ENCODE results near the gene VAMP1. TPM values are rescaled to one million over a fixed set of nuclear protein-coding genes. Genes with fewer than 3 reads are reported as not detected.

The VAMP1 gene
- total and polyA plus RNA-seq, 2 of the 13 experiments (the other 11 are each of a cell fraction or from before 2014, with no cell fraction given): 2.5 to 7.4 TPM

DNA sequence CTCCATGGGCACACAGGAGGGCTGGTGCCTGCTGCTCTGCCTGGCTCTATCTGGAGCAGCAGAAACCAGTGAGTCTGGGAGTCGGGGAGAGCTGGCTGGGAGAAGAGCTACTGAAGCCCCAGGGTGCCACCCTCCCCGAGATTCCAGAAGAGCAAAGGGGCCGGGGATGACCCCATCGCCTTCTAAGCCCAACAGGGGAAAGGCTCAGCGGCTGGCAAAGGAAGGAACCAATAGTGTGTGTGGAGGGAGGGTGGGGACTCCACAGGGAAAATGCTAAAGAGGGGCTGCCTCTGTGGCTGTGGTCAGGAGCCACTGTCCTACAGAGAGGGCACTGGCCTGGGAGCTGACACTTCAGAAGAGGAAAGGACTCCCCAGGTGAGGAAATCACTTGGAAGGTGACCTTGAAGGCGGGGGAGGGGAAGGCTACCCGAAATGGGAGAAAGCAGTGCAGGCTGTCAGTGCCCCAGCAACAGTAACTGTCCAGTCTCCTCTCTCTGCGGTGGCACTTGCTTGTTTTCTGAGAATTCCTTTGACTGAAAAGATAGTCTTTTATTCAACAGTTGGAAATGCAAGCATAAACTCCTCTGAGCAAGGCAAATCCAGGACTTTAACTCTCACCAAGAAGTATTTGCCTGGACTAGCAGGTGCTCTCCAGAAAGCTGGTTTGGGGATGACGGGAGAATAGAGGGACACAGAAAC is 18.1 kb downstream of the VAMP1 start (continued):
- TF ChIP-seq ZNF124 (CRISPR knock-in tag; IDR thresholded peaks at IDR 0.05): no peak
- TF ChIP-seq, protein P1, sequence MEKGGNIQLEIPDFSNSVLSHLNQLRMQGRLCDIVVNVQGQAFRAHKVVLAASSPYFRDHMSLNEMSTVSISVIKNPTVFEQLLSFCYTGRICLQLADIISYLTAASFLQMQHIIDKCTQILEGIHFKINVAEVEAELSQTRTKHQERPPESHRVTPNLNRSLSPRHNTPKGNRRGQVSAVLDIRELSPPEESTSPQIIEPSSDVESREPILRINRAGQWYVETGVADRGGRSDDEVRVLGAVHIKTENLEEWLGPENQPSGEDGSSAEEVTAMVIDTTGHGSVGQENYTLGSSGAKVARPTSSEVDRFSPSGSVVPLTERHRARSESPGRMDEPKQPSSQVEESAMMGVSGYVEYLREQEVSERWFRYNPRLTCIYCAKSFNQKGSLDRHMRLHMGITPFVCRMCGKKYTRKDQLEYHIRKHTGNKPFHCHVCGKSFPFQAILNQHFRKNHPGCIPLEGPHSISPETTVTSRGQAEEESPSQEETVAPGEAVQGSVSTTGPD (CRISPR knock-in tag; IDR thresholded peaks at IDR 0.05): no peak
- TF ChIP-seq ZNF850 (CRISPR knock-in tag; conservative IDR thresholded peaks at IDR 0.05): no peak
- TF ChIP-seq, protein P2, sequence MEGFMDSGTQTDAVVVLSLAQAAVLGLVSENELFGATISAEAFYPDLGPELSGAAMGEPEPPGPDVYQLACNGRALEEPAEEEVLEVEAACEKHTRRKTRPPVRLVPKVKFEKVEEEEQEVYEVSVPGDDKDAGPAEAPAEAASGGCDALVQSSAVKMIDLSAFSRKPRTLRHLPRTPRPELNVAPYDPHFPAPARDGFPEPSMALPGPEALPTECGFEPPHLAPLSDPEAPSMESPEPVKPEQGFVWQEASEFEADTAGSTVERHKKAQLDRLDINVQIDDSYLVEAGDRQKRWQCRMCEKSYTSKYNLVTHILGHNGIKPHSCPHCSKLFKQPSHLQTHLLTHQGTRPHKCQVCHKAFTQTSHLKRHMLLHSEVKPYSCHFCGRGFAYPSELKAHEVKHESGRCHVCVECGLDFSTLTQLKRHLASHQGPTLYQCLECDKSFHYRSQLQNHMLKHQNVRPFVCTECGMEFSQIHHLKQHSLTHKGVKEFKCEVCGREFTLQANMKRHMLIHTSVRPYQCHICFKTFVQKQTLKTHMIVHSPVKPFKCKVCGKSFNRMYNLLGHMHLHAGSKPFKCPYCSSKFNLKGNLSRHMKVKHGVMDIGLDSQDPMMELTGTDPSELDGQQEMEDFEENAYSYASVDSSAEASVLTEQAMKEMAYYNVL (CRISPR knock-in tag; IDR thresholded peaks at IDR 0.05; ENCODE audit: borderline replicate concordance): peak; percentile 49; the same call in 1 of the 2 replicates
- TF ChIP-seq THAP7 (CRISPR knock-in tag; IDR thresholded peaks at IDR 0.05): no peak
- TF ChIP-seq ZNF335 (CRISPR knock-in tag; IDR thresholded peaks at IDR 0.05): no peak
- TF ChIP-seq, protein P3, sequence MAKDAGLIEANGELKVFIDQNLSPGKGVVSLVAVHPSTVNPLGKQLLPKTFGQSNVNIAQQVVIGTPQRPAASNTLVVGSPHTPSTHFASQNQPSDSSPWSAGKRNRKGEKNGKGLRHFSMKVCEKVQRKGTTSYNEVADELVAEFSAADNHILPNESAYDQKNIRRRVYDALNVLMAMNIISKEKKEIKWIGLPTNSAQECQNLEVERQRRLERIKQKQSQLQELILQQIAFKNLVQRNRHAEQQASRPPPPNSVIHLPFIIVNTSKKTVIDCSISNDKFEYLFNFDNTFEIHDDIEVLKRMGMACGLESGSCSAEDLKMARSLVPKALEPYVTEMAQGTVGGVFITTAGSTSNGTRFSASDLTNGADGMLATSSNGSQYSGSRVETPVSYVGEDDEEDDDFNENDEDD (CRISPR knock-in tag; IDR thresholded peaks at IDR 0.05; ENCODE audit: borderline replicate concordance): no peak
- TF ChIP-seq GFI1 (CRISPR knock-in tag; IDR thresholded peaks at IDR 0.05; ENCODE audit: borderline replicate concordance): no peak
- TF ChIP-seq ZNF589 (CRISPR knock-in tag; conservative IDR thresholded peaks at IDR 0.05): no peak
- TF ChIP-seq KDM5B (CRISPR knock-in tag; IDR thresholded peaks at IDR 0.05; ENCODE audit: borderline replicate concordance): 0 out of 2 replicates have a peak, but pooled peaks have one; percentile 12
- TF ChIP-seq ZNF20 (CRISPR knock-in tag; IDR thresholded peaks at IDR 0.05): no peak
- no peak for TF ChIP-seq ZBTB21 (CRISPR knock-in tag; IDR thresholded peaks at IDR 0.05)
- TF ChIP-seq ZNF549 (CRISPR knock-in tag; IDR thresholded peaks at IDR 0.05): no peak
- no peak for TF ChIP-seq REPIN1 (CRISPR knock-in tag; IDR thresholded peaks at IDR 0.05; ENCODE audit: borderline replicate concordance, low read depth)
- no peak for TF ChIP-seq ZNF747 (CRISPR knock-in tag; IDR thresholded peaks at IDR 0.05; ENCODE audit: borderline replicate concordance)
- no peak for TF ChIP-seq ZNF326 (CRISPR knock-in tag; IDR thresholded peaks at IDR 0.05; ENCODE audit: borderline replicate concordance)
- 0 out of 2 replicates have a peak, but pooled peaks have one; percentile 54 for TF ChIP-seq SNAI1 (CRISPR knock-in tag; IDR thresholded peaks at IDR 0.05; ENCODE audit: borderline replicate concordance)
- no peak for TF ChIP-seq THYN1 (CRISPR knock-in tag; IDR thresholded peaks at IDR 0.05; ENCODE audit: borderline replicate concordance, low read depth)
- TF ChIP-seq DMAP1 (CRISPR knock-in tag; IDR thresholded peaks at IDR 0.05): no peak
- TF ChIP-seq NFYC (CRISPR knock-in tag; IDR thresholded peaks at IDR 0.05): no peak
- TF ChIP-seq ZFP36L1 (CRISPR knock-in tag; IDR thresholded peaks at IDR 0.05): no peak
- no peak for TF ChIP-seq HES4 (CRISPR knock-in tag; IDR thresholded peaks at IDR 0.05; ENCODE audit: borderline replicate concordance)
- 0 out of 2 replicates have a peak, but pooled peaks have one; percentile 28 for TF ChIP-seq TOPORS (CRISPR knock-in tag; IDR thresholded peaks at IDR 0.05)
- TF ChIP-seq KDM4B (CRISPR knock-in tag; IDR thresholded peaks at IDR 0.05): no peak
- TF ChIP-seq TEAD2 (CRISPR knock-in tag; IDR thresholded peaks at IDR 0.05): no peak
